GM12878 (cell line): ENCODE measurements around the gene PITPNM1. TPM values are rescaled to one million over a fixed set of nuclear protein-coding genes. Genes with fewer than 3 reads are reported as not detected.
A peak's percentile ranks its signal among the peaks of the same experiment; 100 is the strongest.

Source experiments
- ATAC-seq: fragments of 200-7000 bp; cut with Tn5 transposase; 3 replicates; pipeline ENCODE4 v1.9.1; 2020; ENCODE audit warnings: mild to moderate bottlenecking, moderate library complexity
- BruUV-seq: library from RNA; stranded (reverse); fragments of 400-500 nt; replicated peaks from 2 replicates; lab custom pipeline; 2021; lab: Mats Ljungman, UMichigan
- CTCF ChIA-PET: fragments of 300-600 bp; sonication (Branson Sonifier 250); formaldehyde crosslinking; extraction: SDS; loops from one replicate; lab custom pipeline; 2021; ENCODE audit warnings: inconsistent platforms; lab: Yijun Ruan, JAX
- POLR2A ChIA-PET: fragments of 350-600 bp; formaldehyde crosslinking; extraction: SDS; loops from one replicate; lab custom pipeline; 2021; ENCODE audit warnings: inconsistent platforms; lab: Charles Lee
- RAD21 ChIA-PET: fragments of 300-600 bp; sonication (Branson Sonifier 250); formaldehyde crosslinking; loops from one replicate; lab custom pipeline; 2023; ENCODE audit warnings: antibody characterized with exemption; ENCODE audit not compliant: unreplicated experiment; lab: Charles Lee
- SMC1A ChIA-PET: fragments of 300-600 bp; sonication (Branson Sonifier 250); formaldehyde crosslinking; loops from one replicate; lab custom pipeline; 2023; ENCODE audit not compliant: unreplicated experiment, uncharacterized antibody; lab: Charles Lee
- DNase-seq: peaks from one replicate; pipeline ENCODE4 v3.0.0-alpha.2; 2011; ENCODE audit warnings: low read depth, low spot score
- FAIRE-seq: peaks from 3 replicates; lab custom pipeline; 2011; peaks lifted over from hg19 to GRCh38; lab: Jason Lieb, UNC
- H2AFZ ChIP-seq: 2 replicates; pipeline ENCODE4 v1.6.0; 2011; ENCODE audit warnings: low read depth, low read length, control low read depth; ENCODE audit not compliant: control insufficient read depth
- H3K27ac ChIP-seq: 2 replicates; pipeline ENCODE4 v1.5.1; 2011; ENCODE audit warnings: control low read depth; ENCODE audit not compliant: control insufficient read depth, insufficient read depth
- H3K27me3 ChIP-seq, 2 experiments: replicated peaks in 1 of 2; 2 replicates each; pipeline versions ENCODE4 v1.6.0 to v1.6.1; 2011; ENCODE audit warnings: low read length in 1 of 2; ENCODE audit not compliant: control insufficient read depth in 2 of 2, insufficient read depth in 2 of 2
- H3K36me3 ChIP-seq, 2 experiments: 2 replicates each; pipeline ENCODE4 v1.5.1; 2011; ENCODE audit warnings: low read length in 1 of 2; ENCODE audit not compliant: control insufficient read depth in 2 of 2, insufficient read depth in 2 of 2
- H3K4me1 ChIP-seq: 2 replicates; pipeline ENCODE4 v1.6.1; 2011; ENCODE audit warnings: mild to moderate bottlenecking, low read length, moderate library complexity, mixed read lengths; ENCODE audit not compliant: control insufficient read depth, insufficient read depth
- H3K4me2 ChIP-seq: 2 replicates; pipeline ENCODE4 v1.6.0; 2011; ENCODE audit warnings: control low read depth; ENCODE audit not compliant: control insufficient read depth, insufficient read depth
- H3K4me3 ChIP-seq: fragments of 200-600 bp; sonication (generic); 2 replicates; pipeline ENCODE4 v1.5.1; 2016
- H3K79me2 ChIP-seq: 2 replicates; pipeline ENCODE4 v1.6.0; 2011; ENCODE audit warnings: low read length; ENCODE audit not compliant: control insufficient read depth, insufficient read depth
- H3K9ac ChIP-seq: 2 replicates; pipeline ENCODE4 v1.8.0; 2011; ENCODE audit warnings: low read length, control low read depth, mixed read lengths; ENCODE audit not compliant: control insufficient read depth, insufficient read depth
- H3K9me3 ChIP-seq: replicated peaks from 3 replicates; pipeline ENCODE4 v1.5.1; 2011; ENCODE audit warnings: mild to moderate bottlenecking, low read length; ENCODE audit not compliant: control insufficient read depth, insufficient read depth
- H4K20me1 ChIP-seq: 2 replicates; pipeline ENCODE4 v1.6.0; 2011; ENCODE audit not compliant: control insufficient read depth, insufficient read depth
- ASH2L ChIP-seq: fragments of 300-600, 200-600 bp; sonication (generic); IDR thresholded peaks from 2 replicates; pipeline ENCODE4 v1.6.1; 2017; ENCODE audit warnings: low read depth, mild to moderate bottlenecking, borderline replicate concordance
- CBFB ChIP-seq: IDR thresholded peaks from 2 replicates; pipeline ENCODE4 v1.6.1; 2016; ENCODE audit warnings: antibody characterized with exemption, low read depth
- ELK1 ChIP-seq: IDR thresholded peaks from 2 replicates; pipeline ENCODE4 v1.6.1; 2012; ENCODE audit warnings: low read depth, low read length, improper control_type of control experiment
- EP300 ChIP-seq, 2 experiments: fragments of 150-350 bp in 1 of 2; IDR thresholded peaks; 2 replicates each; pipeline ENCODE4 v1.6.1; 2011 to 2012; ENCODE audit warnings: low read depth in 2 of 2, low read length in 2 of 2, borderline replicate concordance in 1 of 2, improper control_type of control experiment in 1 of 2, inconsistent platforms in 1 of 2; ENCODE audit not compliant: control insufficient read depth in 1 of 2
- IKZF2 ChIP-seq, 2 experiments: fragments of 450-650 bp; IDR thresholded peaks; 2 replicates each; pipeline ENCODE4 v1.6.1; 2017; ENCODE audit warnings: mild to moderate bottlenecking in 2 of 2, moderate library complexity in 2 of 2
- MEF2A ChIP-seq: IDR thresholded peaks from 2 replicates; pipeline ENCODE4 v1.6.1; 2011; ENCODE audit warnings: low read depth, mild to moderate bottlenecking, low read length, moderate library complexity; ENCODE audit not compliant: insufficient read depth
- MTA3 ChIP-seq: IDR thresholded peaks from 2 replicates; pipeline ENCODE4 v1.6.1; 2012; ENCODE audit warnings: low read length, inconsistent platforms, borderline replicate concordance
- MYB ChIP-seq: fragments of 150-350 bp; IDR thresholded peaks from 2 replicates; pipeline ENCODE4 v1.6.1; 2014; ENCODE audit warnings: mild to moderate bottlenecking, low read depth, low read length, borderline replicate concordance
- POLR2A ChIP-seq: IDR thresholded peaks from 2 replicates; pipeline ENCODE4 v1.6.1; 2011; ENCODE audit warnings: low read depth, mild to moderate bottlenecking, low read length
- POLR2AphosphoS5 ChIP-seq: IDR thresholded peaks from 2 replicates; pipeline ENCODE4 v1.6.1; 2011; ENCODE audit warnings: mild to moderate bottlenecking, low read length, inconsistent platforms
- SREBF2 ChIP-seq: IDR thresholded peaks from 2 replicates; pipeline ENCODE4 v1.6.1; 2012; ENCODE audit warnings: mild to moderate bottlenecking, low read length
- STAT1 ChIP-seq: fragments of 450-650 bp; conservative IDR thresholded peaks from 2 replicates; pipeline ENCODE4 v1.6.1; 2014; ENCODE audit warnings: antibody characterized with exemption, mild to moderate bottlenecking
- USF2 ChIP-seq: IDR thresholded peaks from 2 replicates; pipeline ENCODE4 v1.6.1; 2011; ENCODE audit warnings: low read depth, low read length, improper control_type of control experiment, borderline replicate concordance
- WRNIP1 ChIP-seq: IDR thresholded peaks from 2 replicates; pipeline ENCODE4 v1.6.1; 2011; ENCODE audit warnings: low read depth, low read length, improper control_type of control experiment, borderline replicate concordance
- WGBS: methylation state at CpG from one replicate; pipeline ENCODE4 v1.1.6; 2016; ENCODE audit warnings: low lambda C conversion rate; ENCODE audit not compliant: insufficient replicate concordance, insufficient coverage; ENCODE audit errors: missing lambda C conversion rate; 5-methylcytosine and 5-hydroxymethylcytosine counted together
- in situ Hi-C: fragments of 300-500 bp; cut with MboI; formaldehyde crosslinking; loops from 9 replicates; pipeline ENCODE4 v1.14.3; 2018; ENCODE audit warnings: mixed read lengths
- intact Hi-C: fragments of 100-400 bp; cut with micrococcal nuclease; formaldehyde crosslinking; loops from one replicate; pipeline ENCODE4 v1.14.2; 2022; ENCODE audit not compliant: unreplicated experiment
- polyA plus RNA-seq, 11 experiments: library from polyadenylated mRNA; depleted of rRNA in 4 of 11; unstranded in 6 of 11; stranded (reverse) in 5 of 11; fragments of >200 nt; fragmentation: Nextera tagmentation in 4 of 11; fragmentation: Illumina TruSeq in 1 of 11; extraction: Ambion mirVana in 4 of 11; extraction: Trizol in 1 of 11; gene quantifications; 1 replicate in 1 of 11; 2 replicates in 10 of 11; pipeline versions ENCODE4 v1.2.1 to v1.2.3, GENCODE V29; 2011 to 2016; ENCODE audit warnings: inconsistent platforms in 2 of 11, missing spikeins in 2 of 11, low read depth in 1 of 11
- total RNA-seq, 4 experiments: library from RNA; depleted of rRNA in 3 of 4; stranded (reverse); fragments of >200 nt in 3 of 4; fragmentation: Illumina TruSeq in 1 of 4; extraction: Trizol in 1 of 4; gene quantifications; 2 replicates each; pipeline versions ENCODE4 v1.2.1 to v1.2.3, GENCODE V29; 2013 to 2021
- TF ChIP-seq, protein P1 (sequence below): IDR thresholded peaks from 2 replicates; pipeline ENCODE4 v1.6.1; 2011; ENCODE audit warnings: mild to moderate bottlenecking, low read depth, low read length, moderate library complexity; ENCODE audit not compliant: insufficient replicate concordance

The PITPNM1 gene
- total and polyA plus RNA-seq, 10 of the 15 experiments (the other 5 are each of a cell fraction or from before 2014, with no cell fraction given), result 0.11 to 56.8 (median 16.5) TPM

DNA sequence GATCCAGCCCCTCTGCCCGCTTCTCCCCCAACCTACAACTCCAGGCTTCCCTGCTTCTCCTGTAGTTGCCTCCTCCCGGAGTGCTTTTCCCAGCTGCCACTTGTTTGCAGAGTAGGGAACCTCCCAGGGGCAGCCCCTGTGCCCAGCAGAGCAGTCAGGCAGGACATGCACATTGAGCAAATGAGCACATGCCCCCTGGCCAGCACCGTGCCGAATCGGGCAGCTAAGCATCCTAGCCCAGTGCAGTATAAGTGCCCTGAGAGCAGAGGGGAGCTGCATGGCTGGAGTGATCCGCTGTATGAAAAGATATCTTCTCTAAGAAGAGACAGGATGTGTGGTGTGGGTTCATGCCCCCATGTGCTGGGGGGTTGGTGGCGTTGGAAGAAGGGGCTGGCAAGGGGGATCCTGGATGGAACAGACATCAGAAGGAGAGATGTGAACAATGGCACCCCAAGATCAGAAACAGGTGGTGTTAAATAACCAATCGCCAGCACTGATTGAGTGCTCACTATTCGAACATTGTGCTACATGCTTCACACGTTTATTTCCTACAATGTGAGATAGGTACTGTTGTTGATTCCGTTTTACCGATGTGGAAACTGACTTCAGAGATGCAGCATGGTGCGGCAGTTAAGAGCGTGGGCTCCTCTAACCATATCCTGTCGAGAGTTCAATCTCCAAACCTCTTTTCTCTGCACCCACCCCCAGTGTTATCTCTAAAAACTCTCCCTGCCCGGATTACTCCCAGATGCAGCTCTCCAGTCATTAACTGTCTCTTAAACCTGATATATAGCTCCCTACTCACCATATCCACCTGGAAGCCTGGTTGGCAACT, 21.1 kb downstream of the PITPNM1 start (continued):
- TF ChIP-seq POLR2AphosphoS5, result 0 out of 2 replicates have a peak, but pooled peaks have one; percentile 11
- peak; percentile 9; the same call in 1 of the 2 replicates for TF ChIP-seq CBFB
- TF ChIP-seq MTA3, result no peak
- peak; percentile 28; the same call in 1 of the 2 replicates for TF ChIP-seq MYB
- 0 out of 2 replicates have a peak, but pooled peaks have one; percentile 47 for TF ChIP-seq MEF2A

DNA sequence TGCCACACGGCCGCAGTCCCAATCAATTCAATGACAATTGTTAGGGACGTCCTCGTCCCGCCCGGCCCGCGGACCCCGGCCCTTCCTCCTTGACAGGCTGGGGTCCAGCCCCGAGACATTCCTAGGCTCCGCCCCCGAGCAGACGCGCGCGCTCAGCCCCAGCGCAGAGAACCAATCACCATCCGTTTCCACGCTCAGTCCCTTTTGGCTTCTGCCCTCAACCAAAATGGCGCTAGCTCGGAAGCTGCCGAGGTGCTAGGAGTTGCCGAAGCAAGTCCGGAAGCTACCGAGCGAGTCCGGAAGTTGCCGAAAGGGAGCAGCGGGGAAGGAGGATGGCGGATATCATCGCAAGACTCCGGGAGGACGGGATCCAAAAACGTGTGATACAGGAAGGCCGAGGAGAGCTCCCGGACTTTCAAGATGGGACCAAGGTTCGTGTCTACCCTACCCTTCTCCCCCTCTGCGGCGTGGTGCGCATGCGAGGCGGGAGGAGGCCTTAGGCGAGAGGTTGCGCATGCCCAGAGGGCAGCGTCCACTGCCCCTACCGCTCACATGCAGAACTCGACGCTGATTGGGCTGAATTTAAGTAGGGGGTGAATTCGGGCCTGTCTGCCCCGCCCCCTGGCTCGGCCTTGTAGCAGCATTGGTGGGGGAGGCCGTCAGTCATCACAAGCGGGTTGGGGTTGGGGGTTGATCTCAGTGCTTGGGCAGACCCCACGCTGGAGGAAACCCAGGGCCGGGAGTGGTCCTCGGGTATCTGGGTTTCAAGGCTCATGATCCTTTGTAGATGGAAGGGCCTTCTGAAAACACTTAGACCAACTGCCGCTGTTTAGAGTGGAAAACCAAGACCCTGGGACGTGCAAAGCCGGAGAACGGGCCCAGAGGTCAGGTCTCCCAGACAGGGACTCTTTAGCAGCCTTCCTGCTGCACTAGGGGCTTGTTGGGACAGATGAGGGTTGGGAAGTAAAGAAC, 22.1 kb downstream of the PITPNM1 start, which contains the start of gene AIP:
TSS of gene AIP (plus strand) at position 200 of the 972 bp plus-strand sequence. CDS start at position 333, 133 bp downstream.
- ChIA-PET POLR2A (interaction anchor here (0.6 to 6.8 kb wide), 12 partner anchors 14 to 130 kb away, joined by 3 to 112 read pairs (median 4); partner anchors contain the start of genes GSTP1, POLD4, PPP1CA and PTPRCAP), RAD21 (interaction anchor here (0.6 to 6.9 kb wide), 8 partner anchors 15 to 130 kb away, joined by 3 to 95 read pairs (median 4); partner anchors contain the start of genes PITPNM1, POLD4, PPP1CA and PTPRCAP), SMC1A (interaction anchor here (0.7 to 6.2 kb wide), 6 partner anchors 15 to 213 kb away, joined by 3 to 43 read pairs (median 4); partner anchors contain the start of genes PPP1CA, PTPRCAP and TMEM134), CTCF (interaction anchor here (0.6 to 6.7 kb wide), 8 partner anchors 14 to 1171 kb away, joined by 3 to 37 read pairs (median 4); partner anchors contain the start of genes PITPNM1, PPP1CA, RAD9A and TBC1D10C)
- H2AFZ ChIP-seq, result peak within 1 kb of the TSS; percentile 74
- BruUV-seq, result TSS peak; percentile 78
- 8% methylated on average over 60 of the region's 60 CpGs for WGBS
- peak within 1 kb of the TSS; percentile 70 for H3K27ac ChIP-seq
- peak within 1 kb of the TSS; percentile 76 for H3K9ac ChIP-seq
- H3K4me3 ChIP-seq, result peak within 1 kb of the TSS; percentile 67
- H3K36me3 ChIP-seq, result no peaks in the 10 kb centered on the region; a peak in 1 of 4 replicates
- intact Hi-C loops (loop anchor here (2.0 to 10.0 kb wide), 2 partner anchors 80 to 218 kb away; partner anchors contain the start of gene GRK2), in situ Hi-C loops (no loop called here)
- H3K4me1 ChIP-seq, result peaks cover 43% of the 10 kb centered on the region
- peak within 1 kb of the TSS; percentile 80 for H3K4me2 ChIP-seq
- H3K27me3 ChIP-seq, result no peaks in the 10 kb centered on the region
- peak; percentile 97 for DNase-seq
- H4K20me1 ChIP-seq, result no peaks in the 10 kb centered on the region
- H3K9me3 ChIP-seq, result no peaks in the 10 kb centered on the region
- H3K79me2 ChIP-seq, result peaks cover 33% of the 10 kb centered on the region
- ATAC-seq, result peak; percentile 77
- FAIRE-seq, result peak; percentile 80
- TF ChIP-seq, protein P1, sequence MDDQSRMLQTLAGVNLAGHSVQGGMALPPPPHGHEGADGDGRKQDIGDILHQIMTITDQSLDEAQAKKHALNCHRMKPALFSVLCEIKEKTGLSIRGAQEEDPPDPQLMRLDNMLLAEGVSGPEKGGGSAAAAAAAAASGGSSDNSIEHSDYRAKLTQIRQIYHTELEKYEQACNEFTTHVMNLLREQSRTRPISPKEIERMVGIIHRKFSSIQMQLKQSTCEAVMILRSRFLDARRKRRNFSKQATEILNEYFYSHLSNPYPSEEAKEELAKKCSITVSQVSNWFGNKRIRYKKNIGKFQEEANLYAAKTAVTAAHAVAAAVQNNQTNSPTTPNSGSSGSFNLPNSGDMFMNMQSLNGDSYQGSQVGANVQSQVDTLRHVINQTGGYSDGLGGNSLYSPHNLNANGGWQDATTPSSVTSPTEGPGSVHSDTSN, result peak; percentile 95
- no peak for TF ChIP-seq SREBF2
- TF ChIP-seq STAT1, result peak; percentile 70; the same call in 1 of the 2 replicates
- TF ChIP-seq USF2, result no peak
- no peak for TF ChIP-seq ASH2L
- TF ChIP-seq ELK1, result peak; percentile 73
- TF ChIP-seq POLR2A, result peak; percentile 78
- TF ChIP-seq EP300 (IDR thresholded peaks at IDR 0.05; ENCODE audit: borderline replicate concordance in 1 of 2, control insufficient read depth in 1 of 2, low read depth in 2 of 2, low read length in 2 of 2), result no peak
- TF ChIP-seq WRNIP1, result no peak
- no peak for TF ChIP-seq IKZF2 (IDR thresholded peaks at IDR 0.05)
